ENCODE results near the gene SRSF1.

DNA sequence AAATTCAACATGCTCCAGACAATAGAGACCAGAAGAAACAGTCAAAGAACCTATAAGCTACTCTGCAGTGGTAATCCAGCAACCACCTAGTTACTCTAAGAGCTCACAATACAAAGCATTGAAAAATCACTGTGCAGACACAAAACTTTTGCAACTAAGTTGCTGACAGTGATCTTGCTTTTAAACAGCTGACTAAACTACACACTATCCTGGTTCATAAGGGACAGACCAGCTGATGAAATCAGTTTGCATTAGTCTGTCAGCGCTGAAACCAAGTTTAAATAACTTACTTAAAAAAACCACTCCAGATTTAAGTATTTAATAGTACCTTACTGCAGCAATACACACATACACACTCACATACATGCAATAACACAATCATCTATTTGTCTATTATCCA, 23.6 kb downstream of the SRSF1 start:
- TF ChIP-seq POLR2A (IDR thresholded peaks at IDR 0.05) (no peak), POLR2AphosphoS5 (IDR thresholded peaks at IDR 0.05) (no peak), EP300 (IDR thresholded peaks at IDR 0.05) (no peak)
- TF ChIP-seq, protein P1, sequence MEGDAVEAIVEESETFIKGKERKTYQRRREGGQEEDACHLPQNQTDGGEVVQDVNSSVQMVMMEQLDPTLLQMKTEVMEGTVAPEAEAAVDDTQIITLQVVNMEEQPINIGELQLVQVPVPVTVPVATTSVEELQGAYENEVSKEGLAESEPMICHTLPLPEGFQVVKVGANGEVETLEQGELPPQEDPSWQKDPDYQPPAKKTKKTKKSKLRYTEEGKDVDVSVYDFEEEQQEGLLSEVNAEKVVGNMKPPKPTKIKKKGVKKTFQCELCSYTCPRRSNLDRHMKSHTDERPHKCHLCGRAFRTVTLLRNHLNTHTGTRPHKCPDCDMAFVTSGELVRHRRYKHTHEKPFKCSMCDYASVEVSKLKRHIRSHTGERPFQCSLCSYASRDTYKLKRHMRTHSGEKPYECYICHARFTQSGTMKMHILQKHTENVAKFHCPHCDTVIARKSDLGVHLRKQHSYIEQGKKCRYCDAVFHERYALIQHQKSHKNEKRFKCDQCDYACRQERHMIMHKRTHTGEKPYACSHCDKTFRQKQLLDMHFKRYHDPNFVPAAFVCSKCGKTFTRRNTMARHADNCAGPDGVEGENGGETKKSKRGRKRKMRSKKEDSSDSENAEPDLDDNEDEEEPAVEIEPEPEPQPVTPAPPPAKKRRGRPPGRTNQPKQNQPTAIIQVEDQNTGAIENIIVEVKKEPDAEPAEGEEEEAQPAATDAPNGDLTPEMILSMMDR (IDR thresholded peaks at IDR 0.05), result no peak

Measured in sigmoid colon (tissue), 4 donors.